Mesothelial cell of epicardium (in vitro differentiated cells): ENCODE results near the gene FOSB. TPM values are rescaled to one million over a fixed set of nuclear protein-coding genes. Genes with fewer than 3 reads are reported as not detected.

Experiments used
- DNase-seq, 2 experiments: peaks; one replicate each; pipeline ENCODE4 v3.0.0; 2021; ENCODE audit warnings: low spot score in 2 of 2; ENCODE audit not compliant: unreplicated experiment in 2 of 2
- H3K27ac Mint-ChIP-seq: 2 replicates; pipeline ENCODE4 v1.8.0; 2021; ENCODE audit warnings: mixed read lengths
- H3K27me3 Mint-ChIP-seq: 2 replicates; pipeline ENCODE4 v1.8.0; 2021; ENCODE audit warnings: low read depth, mixed read lengths
- H3K36me3 Mint-ChIP-seq: 2 replicates; pipeline ENCODE4 v1.8.0; 2021; ENCODE audit warnings: mixed read lengths
- H3K4me1 Mint-ChIP-seq: 2 replicates; pipeline ENCODE4 v1.8.0; 2021; ENCODE audit warnings: mixed read lengths
- H3K4me3 Mint-ChIP-seq: 2 replicates; pipeline ENCODE4 v1.8.0; 2021; ENCODE audit warnings: mild to moderate bottlenecking, moderate library complexity, mixed read lengths
- H3K9me3 Mint-ChIP-seq: 2 replicates; pipeline ENCODE4 v1.8.0; 2021; ENCODE audit warnings: mixed read lengths
- CTCF ChIP-seq: fragments of 200-600 bp; sonication (generic); IDR thresholded peaks from one replicate; pipeline ENCODE4 v1.5.0; 2021; ENCODE audit warnings: antibody characterized with exemption; ENCODE audit not compliant: unreplicated experiment
- total RNA-seq: library from RNA; stranded (reverse); gene quantifications from 3 replicates; pipeline ENCODE4 v1.2.1, GENCODE V29; 2021

The FOSB gene
- total RNA-seq, 1 donor from 2014 or later: 272 TPM

GRCh38 chr19:45464852-45465441 is 2.8 kb upstream of the FOSB start:
- Mint-ChIP-seq H3K36me3 (no peaks in the 10 kb centered on the region), H3K4me1 (peaks cover 16% of the 10 kb centered on the region), H3K27me3 (no peaks in the 10 kb centered on the region), H3K27ac (no peak overlapping the region), H3K4me3 (no peak overlapping the region), H3K9me3 (no peaks in the 10 kb centered on the region)
- TF ChIP-seq CTCF: no peak
- no peak for DNase-seq

- no peak for DNase-seq
- H3K27ac Mint-ChIP-seq: peak overlapping the region; percentile 94
- no peaks in the 10 kb centered on the region for H3K36me3 Mint-ChIP-seq
- peaks cover 18% of the 10 kb centered on the region for H3K4me1 Mint-ChIP-seq
- TF ChIP-seq CTCF: no peak
- H3K27me3 Mint-ChIP-seq: peaks cover 8% of the 10 kb centered on the region
- peak overlapping the region; percentile 93 for H3K4me3 Mint-ChIP-seq
- H3K9me3 Mint-ChIP-seq: no peaks in the 10 kb centered on the region
Observed at GRCh38 chr19:45467115-45467455, 711 bp upstream of the FOSB start.

- no peak for TF ChIP-seq CTCF
- Mint-ChIP-seq H3K27me3 (peaks cover 17% of the 10 kb centered on the region), H3K27ac (peak overlapping the region; percentile 99), H3K4me3 (peak overlapping the region; percentile 93), H3K9me3 (no peaks in the 10 kb centered on the region), H3K36me3 (peaks cover 2% of the 10 kb centered on the region), H3K4me1 (peaks cover 18% of the 10 kb centered on the region)
- DNase-seq: peak in 1 of 2 experiments; percentile 53
Observed at GRCh38 chr19:45468159-45468651, 409 bp downstream of the FOSB start.

- peak overlapping the region; percentile 99 for H3K27ac Mint-ChIP-seq
- no peak for TF ChIP-seq CTCF
- peaks cover 20% of the 10 kb centered on the region for H3K27me3 Mint-ChIP-seq
- DNase-seq: no peak
- H3K4me1 Mint-ChIP-seq: peaks cover 18% of the 10 kb centered on the region
- H3K4me3 Mint-ChIP-seq: peak overlapping the region; percentile 93
- H3K36me3 Mint-ChIP-seq: peaks cover 2% of the 10 kb centered on the region
- H3K9me3 Mint-ChIP-seq: no peaks in the 10 kb centered on the region
Observed at GRCh38 chr19:45468803-45469131, 971 bp downstream of the FOSB start.

GRCh38 chr19:45469132-45469944 is 1.5 kb downstream of the FOSB start:
- peaks cover 25% of the 10 kb centered on the region for H3K27me3 Mint-ChIP-seq
- H3K4me3 Mint-ChIP-seq: peak overlapping the region; percentile 93

More at GRCh38 chr19:45469132-45469944, 1.5 kb downstream of the FOSB start:
- peak overlapping the region; percentile 99 for H3K27ac Mint-ChIP-seq
- no peaks in the 10 kb centered on the region for H3K9me3 Mint-ChIP-seq
- peaks cover 2% of the 10 kb centered on the region for H3K36me3 Mint-ChIP-seq
- TF ChIP-seq CTCF: no peak
- DNase-seq: peak; percentile 81 to 90
- peaks cover 18% of the 10 kb centered on the region for H3K4me1 Mint-ChIP-seq
